Gastrocnemius medialis (tissue), 4 donors: ENCODE measurements around the gene VSIG8.

Experiments used
- CTCF ChIP-seq, 5 experiments: fragments of 450-650 bp in 3 of 5; fragments of 200-600 bp in 2 of 5; sonication (generic) in 2 of 5; IDR thresholded peaks in 4 of 5; conservative IDR thresholded peaks in 1 of 5; 1 replicate in 4 of 5; 2 replicates in 1 of 5; pipeline ENCODE4 v1.5.1; 2016 to 2019; ENCODE audit warnings: antibody characterized with exemption in 5 of 5, mild to moderate bottlenecking in 3 of 5, moderate library complexity in 3 of 5
- POLR2A ChIP-seq, 2 donors: fragments of 450-650 bp; IDR thresholded peaks; one replicate each; pipeline ENCODE4 v1.6.1; 2017; ENCODE audit warnings: antibody characterized with exemption in 2 of 2, mild to moderate bottlenecking in 2 of 2, moderate library complexity in 2 of 2

GRCh38 chr1:159839116-159839849 lies 23.2 kb downstream of the VSIG8 start:
- TF ChIP-seq POLR2A (IDR thresholded peaks at IDR 0.05) (no peak), CTCF (IDR thresholded peaks at IDR 0.05 in 4 of 5, conservative IDR thresholded peaks at IDR 0.05 in 1 of 5) (no peak)
